A549 (cell line): ENCODE measurements around the gene DNAJC30. TPM values are rescaled to one million over a fixed set of nuclear protein-coding genes. Genes with fewer than 3 reads are reported as not detected.

Source experiments
- ATAC-seq, 2 experiments: fragments of 200-7000 bp in 1 of 2; fragments of >200 bp in 1 of 2; cut with Nextera tagmentation in 1 of 2; cut with Tn5 transposase in 1 of 2; 3 replicates each; pipeline versions ENCODE4 v1.8.0 to v1.9.1; 2018 to 2020; ENCODE audit warnings: mild to moderate bottlenecking in 1 of 2, moderate library complexity in 1 of 2
- CTCF ChIA-PET: fragments of 300-600 bp; sonication (Branson Sonifier 250); formaldehyde crosslinking; extraction: SDS; loops from one replicate; lab custom pipeline; 2021; ENCODE audit warnings: antibody characterized with exemption, inconsistent platforms; lab: Yijun Ruan, JAX
- POLR2A ChIA-PET: fragments of 350-600 bp; formaldehyde crosslinking; extraction: SDS; loops from one replicate; lab custom pipeline; 2021; ENCODE audit warnings: antibody characterized with exemption, inconsistent platforms; lab: Yijun Ruan, JAX
- DNase-seq, 2 experiments: peaks; one replicate each; pipeline versions ENCODE4 v3.0.0 to v3.0.0-alpha.2; 2011 to 2016; ENCODE audit warnings: low read depth in 1 of 2, low spot score in 1 of 2
- FAIRE-seq: peaks from 2 replicates; lab custom pipeline; 2011; peaks lifted over from hg19 to GRCh38; lab: Jason Lieb, UNC
- H3K27ac ChIP-seq, 2 experiments: fragments of >200 bp; sonication (Bioruptor Twin); formaldehyde crosslinking; 3 replicates each; pipeline ENCODE4 v1.5.1; 2016 to 2017
- H3K4me1 ChIP-seq: fragments of >200 bp; sonication (Bioruptor Twin); formaldehyde crosslinking; 3 replicates; pipeline ENCODE4 v1.6.1; 2016
- H3K4me2 ChIP-seq: fragments of >200 bp; sonication (Bioruptor Twin); formaldehyde crosslinking; 3 replicates; pipeline ENCODE4 v1.6.1; 2016
- H3K4me3 ChIP-seq: fragments of >200 bp; sonication (Bioruptor Twin); formaldehyde crosslinking; 3 replicates; pipeline ENCODE4 v1.5.1; 2016
- H3K9me3 ChIP-seq: fragments of >200 bp; sonication (Bioruptor Twin); formaldehyde crosslinking; 3 replicates; pipeline ENCODE4 v1.6.1; 2016
- BCL3 ChIP-seq: fragments of >200 bp; sonication (Bioruptor Twin); formaldehyde crosslinking; IDR thresholded peaks from 3 replicates; pipeline ENCODE4 v1.6.1; 2016
- CBX8 ChIP-seq: fragments of 200-600 bp; sonication (generic); IDR thresholded peaks from 2 replicates; pipeline ENCODE4 v1.6.1; 2016
- ELK1 ChIP-seq: fragments of 150-350 bp; IDR thresholded peaks from 2 replicates; pipeline ENCODE4 v1.6.1; 2014; ENCODE audit warnings: low read depth, mild to moderate bottlenecking, low read length
- ESRRA ChIP-seq: fragments of 150-350 bp; IDR thresholded peaks from 2 replicates; pipeline ENCODE4 v1.6.1; 2014; ENCODE audit warnings: mild to moderate bottlenecking, low read length, borderline replicate concordance
- HDAC2 ChIP-seq: fragments of 200-600 bp; sonication (generic); IDR thresholded peaks from 2 replicates; pipeline ENCODE4 v1.6.1; 2016
- HEYL ChIP-seq: fragments of 250-450 bp; sonication (Bioruptor Pico); IDR thresholded peaks from 2 replicates; pipeline ENCODE4 v1.8.0; 2021; ENCODE audit warnings: mild to moderate bottlenecking, moderate library complexity
- HOXA7 ChIP-seq: fragments of 250-450 bp; sonication (Bioruptor Pico); IDR thresholded peaks from 2 replicates; pipeline ENCODE4 v1.5.0; 2020; ENCODE audit warnings: mild to moderate bottlenecking, moderate library complexity
- HOXB13 ChIP-seq: fragments of 250-450 bp; sonication (Bioruptor Pico); IDR thresholded peaks from 2 replicates; pipeline ENCODE4 v1.5.0; 2020; ENCODE audit warnings: low read depth, mild to moderate bottlenecking, moderate library complexity
- HOXB5 ChIP-seq: fragments of 250-450 bp; sonication (Bioruptor Pico); IDR thresholded peaks from 2 replicates; pipeline ENCODE4 v1.5.0; 2020; ENCODE audit warnings: mild to moderate bottlenecking, moderate library complexity
- JUNB ChIP-seq: fragments of >200 bp; sonication (Bioruptor Twin); formaldehyde crosslinking; IDR thresholded peaks from 2 replicates; pipeline ENCODE4 v1.6.1; 2016
- KDM5A ChIP-seq: fragments of 200-600 bp; sonication (generic); IDR thresholded peaks from 2 replicates; pipeline ENCODE4 v1.6.1; 2016; ENCODE audit warnings: antibody characterized with exemption, mild to moderate bottlenecking
- MAFK ChIP-seq: fragments of 450-650 bp; IDR thresholded peaks from 2 replicates; pipeline ENCODE4 v1.6.1; 2014; ENCODE audit not compliant: partially characterized antibody
- MYC ChIP-seq: IDR thresholded peaks from 2 replicates; pipeline ENCODE4 v1.6.1; 2012; ENCODE audit warnings: mild to moderate bottlenecking, inconsistent platforms, low read length, improper control_type of control experiment, borderline replicate concordance
- NFE2L2 ChIP-seq: fragments of 150-350 bp; conservative IDR thresholded peaks from 2 replicates; pipeline ENCODE4 v1.6.1; 2014; ENCODE audit warnings: low read length
- POLR2A ChIP-seq: IDR thresholded peaks from 2 replicates; pipeline ENCODE4 v1.6.1; 2012; ENCODE audit warnings: mild to moderate bottlenecking, low read length
- POLR2AphosphoS2 ChIP-seq: conservative IDR thresholded peaks from 2 replicates; pipeline ENCODE4 v1.6.1; 2012; ENCODE audit warnings: low read length, improper control_type of control experiment, inconsistent platforms
- RCOR1 ChIP-seq: fragments of 150-350 bp; IDR thresholded peaks from 2 replicates; pipeline ENCODE4 v1.6.1; 2014; ENCODE audit warnings: antibody characterized with exemption, low read length, low read depth
- RFX5 ChIP-seq: fragments of 450-650 bp; IDR thresholded peaks from 2 replicates; pipeline ENCODE4 v1.7.1; 2014; ENCODE audit warnings: antibody characterized with exemption, mild to moderate bottlenecking, moderate library complexity
- TFCP2L1 ChIP-seq: fragments of 250-450 bp; sonication (Bioruptor Pico); IDR thresholded peaks from 2 replicates; pipeline ENCODE4 v1.5.0; 2021; ENCODE audit warnings: mild to moderate bottlenecking
- WGBS: methylation state at CpG from one replicate; pipeline ENCODE4 v1.1.6; 2017; ENCODE audit errors: missing lambda C conversion rate; 5-methylcytosine and 5-hydroxymethylcytosine counted together
- polyA plus RNA-seq, 4 experiments: library from polyadenylated mRNA; depleted of rRNA in 3 of 4; stranded (reverse); fragments of >200 nt; fragmentation: RNase III in 1 of 4; extraction: RNeasy Plus Mini Kit Qiagen cat#74134 plus additional on column Dnase treatment in 1 of 4; gene quantifications; 2 replicates in 3 of 4; 3 replicates in 1 of 4; pipeline ENCODE4 v1.2.3, GENCODE V29; 2011 to 2017

DNAJC30 gene
- polyA plus RNA-seq, 2 of the 4 experiments (the other 2 are of a cell fraction), result 5.7 to 8.9 TPM

- Histone ChIP-seq H3K9me3 (no peaks in the 10 kb centered on the region), H3K4me1 (peaks cover 8% of the 10 kb centered on the region), H3K4me3 (no peak overlapping the region), H3K4me2 (no peak overlapping the region), H3K27ac (no peak overlapping the region)
- DNase-seq, result no peak
- no peak for FAIRE-seq
- 69% methylated on average over 3 of the region's 3 CpGs for WGBS
- ChIA-PET CTCF (interaction anchor here (0.8 to 12.2 kb wide), 5 partner anchors 9 to 124 kb away, joined by 3 to 273 read pairs (median 45); partner anchors contain the start of gene STX1A), POLR2A (no interaction called here)
- no peak for ATAC-seq
- TF ChIP-seq POLR2AphosphoS2 (no peak), RCOR1 (no peak)
These were observed 47.2 kb upstream of the DNAJC30 start for GRCh38 chr7:73730485-73730884.

GRCh38 chr7:73728551-73728950, 45.3 kb upstream of the DNAJC30 start:
- no peak for FAIRE-seq
- peaks cover 3% of the 10 kb centered on the region; the same call in 1 of the 3 replicates for H3K4me1 ChIP-seq
- CTCF ChIA-PET, result interaction anchor here (1.2 to 2.8 kb wide), 10 partner anchors 22 to 135 kb away, joined by 3 to 30 read pairs (median 5); partner anchors contain the start of gene VPS37D

GRCh38 chr7:73727952-73728351, 44.7 kb upstream of the DNAJC30 start:
- WGBS, result 91% methylated on average over 3 of the region's 3 CpGs
- FAIRE-seq (no peak), DNase-seq (no peak), ATAC-seq (no peak)
- H3K9me3 ChIP-seq, result no peaks in the 10 kb centered on the region
- H3K4me3 ChIP-seq, result no peak overlapping the region
- peaks cover 3% of the 10 kb centered on the region; the same call in 1 of the 3 replicates for H3K4me1 ChIP-seq
- peak overlapping the region in 1 of 2 experiments; percentile 21; a peak in 1 of 6 replicates for H3K27ac ChIP-seq
- no peak overlapping the region for H3K4me2 ChIP-seq
- POLR2A ChIA-PET, result no interaction called here
- CTCF ChIA-PET, result interaction anchor here (0.6 to 2.8 kb wide), 6 partner anchors 22 to 121 kb away, joined by 3 to 30 read pairs (median 6); partner anchors contain the start of gene VPS37D
- TF ChIP-seq TFCP2L1 (no peak), RFX5 (no peak), JUNB (no peak), MAFK (peak; percentile 66), HDAC2 (no peak), BCL3 (no peak), ESRRA (no peak)

More at GRCh38 chr7:73728551-73728950, 45.3 kb upstream of the DNAJC30 start:
- Histone ChIP-seq H3K9me3 (no peaks in the 10 kb centered on the region), H3K27ac (peak overlapping the region in 1 of 2 experiments; percentile 21; a peak in 1 of 6 replicates), H3K4me3 (no peak overlapping the region), H3K4me2 (no peak overlapping the region)
- no peak for ATAC-seq
- DNase-seq, result no peak
- POLR2A ChIA-PET, result interaction anchor here (0.7 kb wide), 1 partner anchor 135 kb away, joined by 3 read pairs; no protein-coding TSS in a partner anchor
- 77% methylated on average over 5 of the region's 5 CpGs for whole genome bisulfite sequencing
- TF ChIP-seq HOXB13 (CRISPR knock-in tag), result no peak
- no peak for TF ChIP-seq CBX8
- no peak for TF ChIP-seq HOXB5 (CRISPR knock-in tag)
- no peak for TF ChIP-seq NFE2L2

- WGBS, result 100% methylated on average over 1 of the region's 1 CpG
- Histone ChIP-seq H3K4me2 (no peak overlapping the region; the same call in 2 of the 3 replicates), H3K9me3 (no peaks in the 10 kb centered on the region), H3K27ac (peak overlapping the region; percentile 27 to 74; a peak in 4 of 6 replicates), H3K4me1 (peaks cover 20% of the 10 kb centered on the region), H3K4me3 (no peak overlapping the region)
- peak; percentile 56 to 61 for ATAC-seq
- CTCF ChIA-PET, result interaction anchor here (0.6 to 8.6 kb wide), 33 partner anchors 9 to 385 kb away, joined by 3 to 290 read pairs (median 7); partner anchors contain the start of genes ABHD11, BUD23, DNAJC30 and METTL27
- DNase-seq, result no peak
- POLR2A ChIA-PET, result interaction anchor here (0.7 to 1.2 kb wide), 3 partner anchors 28 to 148 kb away, joined by 3 to 4 read pairs (median 4); partner anchors contain the start of gene TBL2
- no peak for FAIRE-seq
- no peak for TF ChIP-seq HOXA7 (CRISPR knock-in tag)
- TF ChIP-seq HEYL (CRISPR knock-in tag), result no peak
These were observed 42.8 kb upstream of the DNAJC30 start for GRCh38 chr7:73726083-73726466.

GRCh38 chr7:73723813-73724212, 40.6 kb upstream of the DNAJC30 start:
- no peaks in the 10 kb centered on the region for H3K9me3 ChIP-seq
- no peak for ATAC-seq
- peaks cover 34% of the 10 kb centered on the region for H3K4me1 ChIP-seq
- H3K4me3 ChIP-seq, result no peak overlapping the region
- CTCF ChIA-PET, result interaction anchor here (2.4 to 8.6 kb wide), 7 partner anchors 7 to 116 kb away, joined by 16 to 290 read pairs (median 62); partner anchors contain the start of genes MLXIPL and VPS37D
- 91% methylated on average over 3 of the region's 3 CpGs for WGBS
- H3K4me2 ChIP-seq, result no peak overlapping the region
- no peak for TF ChIP-seq BCL3
- TF ChIP-seq ELK1, result no peak
- no peak for TF ChIP-seq HEYL (CRISPR knock-in tag)
- no peak for TF ChIP-seq KDM5A
- TF ChIP-seq POLR2A, result no peak
- TF ChIP-seq MYC, result no peak
- TF ChIP-seq, all 56 proteins: peak for 0
- 0 out of 6 replicates have a peak overlapping the region, but pooled peaks of 1 of the 2 experiments have one; percentile 4 for H3K27ac ChIP-seq
- FAIRE-seq (no peak), DNase-seq (no peak)
- POLR2A ChIA-PET, result no interaction called here
